TTC549 (cell line): ENCODE data around the gene IQSEC3.

Experiments used
- FAIRE-seq: peaks from 2 replicates; lab custom pipeline; 2012; peaks lifted over from hg19 to GRCh38; lab: Jason Lieb, UNC

IQSEC3 gene

DNA sequence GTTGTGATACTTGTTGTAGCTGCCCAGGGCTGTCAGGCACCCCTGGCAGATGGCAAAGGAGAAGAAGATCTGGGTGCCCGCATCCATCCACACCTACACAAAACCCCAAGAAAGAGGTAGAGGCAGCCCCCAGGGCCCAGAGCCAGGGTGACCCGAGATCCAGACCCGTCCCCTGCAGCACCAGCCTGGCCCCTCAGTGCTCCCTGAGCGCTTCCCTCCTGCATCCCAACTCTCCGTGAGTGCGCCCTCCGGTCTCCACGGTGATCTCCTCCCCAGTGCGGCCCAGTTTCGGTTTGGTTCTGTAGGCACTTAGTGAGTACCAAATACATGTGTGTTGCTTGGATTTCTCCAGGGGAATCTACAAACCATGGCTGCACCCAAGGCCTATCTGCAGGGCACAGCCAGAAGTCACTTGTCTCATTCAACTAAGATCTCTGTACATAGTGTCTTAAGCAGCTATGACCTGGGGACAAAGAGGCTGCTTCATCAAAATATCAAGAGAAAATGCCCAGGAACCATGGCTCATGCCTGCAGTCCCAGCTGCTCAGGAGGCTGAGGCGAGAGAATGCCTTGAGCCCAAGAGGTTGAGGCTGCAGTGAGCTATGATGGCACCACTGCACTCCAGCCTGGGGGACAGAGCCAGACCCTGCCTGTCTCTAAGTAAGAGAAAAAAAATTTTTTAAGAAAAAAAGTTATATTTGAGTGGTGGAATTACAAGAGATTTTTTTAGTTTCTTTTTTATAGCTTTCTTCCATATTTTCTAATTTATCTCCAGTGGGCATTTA is 131.5 kb downstream of the IQSEC3 start:
- FAIRE-seq, result no peak

DNA sequence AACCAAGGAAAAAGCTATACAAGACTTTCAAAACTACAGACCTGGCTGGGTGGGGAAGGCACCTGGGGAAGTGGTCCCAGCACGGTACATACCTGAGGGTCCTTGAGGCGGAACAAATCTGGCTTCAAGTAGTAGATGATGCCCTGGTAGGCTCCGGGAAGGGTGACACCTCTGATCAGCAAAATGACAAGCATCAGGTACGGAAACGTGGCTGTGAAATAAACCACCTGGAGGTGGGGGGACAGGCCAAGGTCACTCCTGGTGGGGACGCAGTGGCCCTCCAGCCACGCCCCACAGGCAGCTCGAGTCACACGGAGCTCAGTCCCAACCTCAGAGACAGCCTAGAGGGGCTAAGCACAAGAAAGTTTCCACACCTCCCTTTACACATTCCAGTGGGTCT is 132.1 kb downstream of the IQSEC3 start:
- no peak for FAIRE-seq

DNA sequence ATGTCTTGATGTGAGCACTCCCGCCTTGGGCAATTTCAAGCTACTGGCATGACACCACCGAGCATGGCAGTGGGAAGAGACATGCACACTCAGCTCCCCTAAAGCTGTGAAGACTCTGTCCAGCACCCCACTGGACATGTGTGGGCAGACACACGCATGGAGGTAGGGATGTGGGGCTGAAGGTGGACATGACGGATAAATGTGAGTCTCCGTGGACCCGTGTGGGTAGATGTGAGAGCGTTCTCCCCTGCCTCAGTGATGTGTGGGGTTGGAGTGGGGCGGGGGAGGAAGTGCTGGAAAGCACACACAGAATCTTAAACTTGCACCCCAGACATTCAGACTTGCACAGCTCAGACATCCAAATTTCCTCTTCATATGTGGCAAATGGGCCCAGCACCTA is 134.8 kb downstream of the IQSEC3 start:
- no peak for FAIRE-seq

DNA sequence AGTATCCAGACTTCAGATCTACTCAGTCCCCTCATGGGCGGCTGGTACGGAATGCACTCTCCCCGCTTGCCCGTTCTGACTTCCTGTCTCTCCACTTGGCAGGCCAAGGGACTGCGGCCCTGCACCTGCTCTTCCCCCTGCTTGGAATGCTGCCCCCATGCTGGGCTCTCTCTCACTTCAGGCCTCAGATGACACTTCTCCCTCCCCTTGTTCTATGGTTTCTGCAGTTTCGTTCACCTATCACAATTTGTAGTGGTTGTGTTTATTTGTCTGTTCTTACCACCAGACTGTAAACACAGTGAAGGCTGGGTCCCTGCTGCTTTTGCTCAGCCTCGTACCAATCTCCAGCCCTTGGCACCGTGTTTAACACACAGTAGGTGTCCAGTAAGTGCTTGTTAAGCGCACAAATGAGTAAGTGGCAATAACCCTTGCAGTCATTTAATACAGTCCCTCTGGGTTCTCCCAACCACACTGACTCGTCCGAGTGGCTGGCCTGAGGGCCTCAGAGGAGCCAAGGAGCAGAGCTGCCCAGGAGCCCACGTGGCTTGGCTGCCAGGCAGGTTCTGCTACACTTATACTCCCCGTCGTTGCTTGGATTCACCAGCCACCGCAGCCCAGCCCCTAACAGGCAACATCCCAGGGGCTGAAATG is 135.6 kb downstream of the IQSEC3 start:
- FAIRE-seq, result no peak

DNA sequence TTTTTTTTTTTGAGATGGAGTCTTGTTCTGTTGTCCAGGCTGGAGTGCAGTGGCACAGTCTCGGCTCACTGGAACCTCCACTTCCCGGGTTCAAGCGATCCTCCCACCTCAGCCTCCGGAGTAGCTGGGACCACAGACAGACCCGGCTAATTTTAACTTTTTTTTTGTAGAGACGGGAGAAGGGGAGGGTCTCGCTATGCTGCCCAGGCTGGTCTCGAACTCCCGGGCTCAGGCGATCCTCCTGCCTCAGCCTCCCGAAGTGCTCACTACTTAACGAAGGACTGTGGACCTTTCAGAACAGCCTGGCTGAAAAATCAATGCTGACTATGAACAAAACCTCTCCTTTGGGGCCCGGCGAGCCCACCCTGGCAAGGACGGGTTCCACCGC is 136.5 kb downstream of the IQSEC3 start:
- no peak for FAIRE-seq

DNA sequence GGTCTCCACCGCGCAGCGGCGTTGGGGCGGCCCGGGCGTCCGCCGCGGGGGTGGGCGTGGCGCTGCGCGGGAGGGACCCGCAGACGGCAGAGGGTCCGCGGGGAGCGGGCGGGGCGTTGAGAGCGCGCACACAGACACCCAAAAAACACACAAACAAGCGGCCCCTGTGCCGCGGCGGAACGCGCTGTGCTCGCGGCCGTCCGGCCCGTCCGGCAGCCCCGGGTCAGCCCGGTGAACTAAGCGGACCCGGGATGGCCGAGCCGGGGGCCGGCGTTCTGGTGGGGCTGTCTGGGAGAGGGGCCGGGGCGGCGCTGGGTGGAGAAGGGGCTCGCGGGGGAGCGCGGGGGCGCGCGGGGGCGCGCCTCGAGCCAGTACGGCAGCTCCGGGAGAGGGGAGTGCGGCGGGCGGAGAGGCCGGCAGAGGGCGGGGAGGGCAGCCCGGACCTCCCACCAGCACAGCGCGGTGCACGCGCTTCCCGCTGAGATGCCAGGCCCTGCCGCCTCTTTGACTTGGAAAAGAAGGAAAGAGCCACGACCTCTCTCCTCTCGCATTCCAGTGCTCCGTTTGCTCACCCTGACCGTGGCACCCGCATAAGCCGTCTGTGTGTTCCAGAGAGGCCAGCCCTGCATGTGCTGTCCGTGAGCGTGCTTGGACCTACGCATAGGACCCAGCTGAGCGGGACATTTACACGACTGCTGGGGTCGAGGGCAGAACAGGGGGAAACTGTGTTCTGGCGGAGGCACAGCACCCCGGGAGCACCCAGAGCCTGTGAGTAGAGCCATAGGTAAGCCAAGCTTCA is 137.1 kb downstream of the IQSEC3 start:
- no peak for FAIRE-seq

DNA sequence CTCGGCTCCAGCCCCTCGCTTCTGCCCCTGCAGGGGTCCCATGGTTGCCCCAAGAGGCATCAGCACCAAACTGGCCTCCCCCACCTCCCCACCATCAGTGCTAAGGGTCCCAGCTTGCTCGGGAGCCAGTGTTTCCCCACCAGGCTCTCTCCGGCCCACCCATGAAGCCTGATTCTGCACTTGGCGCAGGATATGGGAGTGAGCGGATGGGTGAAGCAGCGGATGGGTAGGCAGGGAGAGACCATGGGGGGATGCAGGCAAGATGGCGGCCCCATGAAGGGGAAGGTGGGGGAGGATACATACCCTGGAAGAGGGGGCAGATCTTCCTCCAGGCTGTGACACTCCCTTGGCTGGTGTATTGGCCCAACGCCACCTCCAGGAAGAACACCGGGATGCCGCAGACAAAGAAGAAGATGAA is 137.7 kb downstream of the IQSEC3 start:
- FAIRE-seq, result no peak

DNA sequence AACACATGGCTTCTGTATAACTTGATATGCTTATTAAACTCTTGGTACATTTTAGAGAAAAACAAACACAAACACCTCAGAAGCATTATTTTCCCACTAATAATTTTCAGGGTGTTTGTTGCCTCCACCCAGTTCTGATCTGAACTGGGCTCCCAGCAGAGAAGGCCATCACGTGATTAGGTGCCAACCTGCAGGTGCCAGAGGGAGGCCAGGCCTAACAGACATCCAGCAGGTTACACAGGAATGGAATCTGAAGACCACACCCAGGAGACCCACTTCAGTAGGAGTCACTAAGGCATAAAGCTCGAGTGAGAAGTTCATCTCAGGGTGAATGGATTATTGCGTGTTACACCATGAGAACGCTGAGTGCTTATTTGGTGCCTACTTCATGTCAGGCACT is 138.5 kb downstream of the IQSEC3 start:
- no peak for FAIRE-seq

DNA sequence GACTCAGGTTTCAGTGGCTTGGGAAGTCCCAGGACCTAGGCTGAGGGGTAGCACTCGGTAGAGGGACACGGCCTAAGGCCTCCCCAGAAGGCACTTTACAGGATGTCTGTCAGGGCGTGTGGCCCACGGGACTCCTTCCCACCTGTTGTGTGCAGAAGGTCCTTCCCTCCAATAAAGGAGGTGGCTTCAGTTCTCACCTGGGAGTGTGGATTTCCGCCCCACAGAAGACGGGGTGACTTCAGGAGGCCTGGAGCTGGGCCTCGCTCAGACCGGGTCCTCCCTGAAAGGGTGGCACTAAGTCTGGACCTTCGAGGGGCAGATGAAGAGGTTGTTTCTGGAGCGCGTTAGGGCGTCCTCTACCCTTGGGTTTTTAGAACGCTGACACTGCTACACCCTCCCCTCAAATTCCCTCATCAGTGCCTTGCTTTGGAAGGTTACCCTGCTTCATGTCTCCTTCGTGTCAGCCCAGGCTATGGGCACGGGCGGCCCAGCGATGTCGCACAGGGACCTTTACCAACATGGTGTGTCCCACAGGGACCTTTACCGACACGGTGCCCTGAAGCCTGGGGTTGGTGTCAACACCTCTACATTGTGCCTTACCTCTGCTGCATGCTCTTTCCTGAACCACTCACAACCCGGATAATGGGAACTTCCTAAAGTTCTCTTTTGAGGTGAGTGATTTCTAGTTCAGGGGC is 140.3 kb downstream of the IQSEC3 start:
- no peak for FAIRE-seq

DNA sequence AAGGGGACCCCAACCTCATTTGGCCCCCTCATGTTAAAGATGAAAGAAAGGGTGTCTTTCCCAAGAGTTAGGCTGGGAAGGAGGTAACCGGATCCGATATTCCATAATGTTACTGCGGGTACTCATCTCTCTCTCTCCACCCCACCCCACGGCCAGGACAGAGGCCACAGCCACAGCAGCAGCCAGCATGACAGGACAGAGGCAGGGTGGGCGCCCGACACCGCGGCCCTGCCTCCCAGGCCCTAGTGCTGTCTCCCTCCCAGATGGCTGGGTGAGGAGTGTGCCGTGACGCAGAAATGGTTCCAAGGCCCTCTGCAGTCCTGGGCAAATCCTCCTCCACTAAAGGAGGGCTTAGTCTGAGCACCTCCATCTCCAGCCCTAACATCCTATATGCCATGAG is 141.2 kb downstream of the IQSEC3 start:
- no peak for FAIRE-seq

DNA sequence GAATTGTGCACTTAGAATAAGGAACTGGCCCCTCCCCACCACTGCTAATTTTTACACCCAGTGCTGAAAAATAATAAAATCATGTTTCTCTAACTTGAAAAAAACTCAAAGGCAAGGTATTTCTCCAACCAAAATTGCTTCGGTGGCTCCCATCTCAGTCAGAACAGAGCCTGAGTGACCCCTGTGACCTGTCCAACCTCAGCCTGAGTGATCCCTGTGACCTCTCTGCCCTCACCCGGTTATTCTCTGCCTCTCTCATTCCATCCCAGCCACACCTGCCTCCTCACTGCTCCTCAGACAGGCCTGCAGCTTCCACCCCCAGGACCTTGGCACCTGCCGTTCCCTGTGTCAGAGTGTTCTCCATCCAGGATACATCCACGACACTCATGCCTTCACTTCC is 142.2 kb downstream of the IQSEC3 start:
- FAIRE-seq, result no peak

DNA sequence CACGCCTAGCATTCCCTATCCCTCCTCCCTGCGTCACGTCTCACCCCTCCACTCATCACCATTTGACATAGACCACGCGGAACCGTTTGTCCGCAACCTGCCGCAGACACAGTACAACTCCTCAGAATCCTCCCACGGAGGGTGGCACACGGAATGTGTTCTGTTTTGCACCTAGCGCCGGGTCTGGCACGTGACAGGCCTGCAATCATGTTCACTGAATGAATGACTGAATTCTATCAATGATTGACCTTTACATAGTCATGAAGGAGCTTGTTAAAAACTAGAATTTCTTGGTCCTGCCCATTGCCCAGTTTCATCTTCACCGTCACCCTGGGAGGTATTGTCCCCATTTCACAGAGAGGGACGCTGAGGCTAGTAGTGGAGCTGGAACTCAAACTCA is 142.7 kb downstream of the IQSEC3 start:
- no peak for FAIRE-seq

DNA sequence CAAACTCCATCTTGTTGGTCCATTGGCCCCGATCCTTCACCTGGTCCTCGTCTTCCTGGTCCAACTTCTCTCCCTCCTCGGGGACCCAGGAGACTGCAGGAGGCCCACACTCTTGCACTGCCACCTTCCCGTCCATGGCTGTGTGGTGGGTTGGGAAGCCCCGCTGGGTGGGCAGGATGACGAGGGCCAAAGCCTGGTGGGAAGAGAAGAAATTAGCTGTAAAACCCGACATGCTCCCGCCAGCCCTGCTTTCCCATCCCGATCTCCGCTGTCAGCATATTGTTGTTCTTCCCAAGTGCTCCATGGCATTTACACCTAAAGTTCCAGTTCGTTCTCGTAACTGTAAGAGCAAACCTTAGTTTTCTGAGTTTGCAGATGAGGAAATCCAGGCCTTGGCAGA is 143.3 kb downstream of the IQSEC3 start:
- no peak for FAIRE-seq

DNA sequence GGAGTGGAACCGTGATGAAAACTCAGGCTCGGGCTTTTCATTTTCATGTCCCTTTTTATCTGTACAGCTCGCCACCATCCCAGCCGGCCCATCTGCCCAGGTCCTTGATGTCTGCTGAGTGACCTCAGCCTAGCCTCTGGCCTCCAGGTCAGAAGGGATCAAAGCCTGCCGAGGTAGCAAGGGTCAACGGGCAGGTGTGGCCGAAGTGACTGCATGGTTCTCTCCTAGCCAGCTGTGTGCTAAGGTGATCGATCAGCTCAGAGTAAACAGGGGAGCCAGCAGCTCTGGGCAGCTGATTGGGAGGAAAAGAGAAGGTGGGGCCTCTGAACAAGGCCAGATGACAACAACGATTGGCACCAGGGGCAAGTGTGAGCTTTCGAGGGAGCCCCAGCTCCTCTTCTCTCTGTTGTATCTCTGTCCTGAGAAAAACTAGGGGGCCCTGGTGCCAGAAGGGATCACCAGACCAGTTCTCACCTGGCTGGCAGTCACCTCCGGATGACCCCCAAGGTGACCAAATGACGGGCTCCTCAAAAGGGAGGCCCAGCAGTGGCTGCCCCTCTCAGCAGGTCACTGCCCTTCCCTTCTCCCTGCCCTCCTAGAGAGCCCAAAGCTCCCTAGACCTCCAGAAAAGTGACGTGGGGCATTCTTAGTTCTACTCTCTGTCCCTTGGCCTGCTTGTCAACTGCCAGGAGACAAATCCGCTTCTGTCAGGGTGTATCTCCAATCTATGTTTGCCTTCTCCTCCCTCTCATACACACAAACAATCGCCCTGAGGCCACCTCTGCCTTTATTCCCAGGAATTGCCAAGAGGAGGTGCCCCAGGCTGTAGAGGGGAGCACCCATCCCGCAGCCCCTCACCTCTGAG is 143.9 kb downstream of the IQSEC3 start:
- FAIRE-seq, result no peak

DNA sequence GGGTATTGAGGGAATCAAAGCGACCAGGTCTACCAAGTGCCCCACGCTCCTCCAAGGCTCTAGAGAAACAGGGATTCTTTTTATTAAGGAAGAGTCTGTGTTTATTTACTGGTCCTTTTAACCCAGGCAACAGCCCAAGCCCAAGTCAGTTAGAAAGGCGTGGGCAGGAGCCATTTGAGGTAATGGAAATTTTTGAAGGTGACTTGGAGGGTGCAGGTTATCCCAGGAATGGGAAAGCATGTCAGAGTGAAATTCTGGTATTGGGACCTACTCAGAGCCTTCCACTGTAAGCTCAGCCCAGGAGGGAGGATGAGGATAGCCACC is 144.5 kb downstream of the IQSEC3 start:
- no peak for FAIRE-seq

DNA sequence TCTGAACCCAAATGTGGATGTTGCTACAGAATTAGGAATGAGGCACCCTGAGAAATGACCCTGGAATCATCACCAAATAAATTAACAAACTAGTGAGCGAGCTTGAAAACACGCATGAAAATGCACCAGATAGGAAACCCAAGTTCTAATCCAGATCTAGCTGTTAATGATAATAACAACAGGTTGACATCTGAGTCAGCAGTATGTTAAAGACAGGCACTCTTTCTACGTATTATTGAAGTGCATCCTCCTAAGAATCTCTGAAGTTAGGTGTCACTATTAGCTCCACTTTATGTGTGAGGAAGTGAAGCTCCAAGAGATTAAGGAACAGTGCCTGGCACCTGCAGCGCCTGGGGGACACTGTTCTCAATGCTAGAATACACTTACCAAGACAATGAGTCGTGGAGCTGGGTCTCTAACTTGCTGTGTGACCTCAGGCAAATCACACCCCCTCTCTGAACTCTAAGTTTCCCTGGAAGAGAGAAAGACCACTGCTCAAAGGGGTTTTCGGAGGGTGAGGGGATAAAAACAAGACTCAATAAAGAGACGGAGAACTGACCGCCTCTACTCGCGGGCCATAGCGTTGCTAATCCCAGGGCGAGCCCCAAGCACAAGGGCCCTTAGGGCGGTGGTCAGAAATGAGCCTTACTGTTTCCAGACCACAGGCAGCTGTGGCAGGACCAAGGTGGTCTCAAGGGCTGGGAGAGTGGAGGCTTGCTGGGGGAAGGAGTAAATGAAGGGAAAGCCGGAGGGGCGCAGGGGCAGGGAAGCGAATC is 145.3 kb downstream of the IQSEC3 start:
- no peak for FAIRE-seq

DNA sequence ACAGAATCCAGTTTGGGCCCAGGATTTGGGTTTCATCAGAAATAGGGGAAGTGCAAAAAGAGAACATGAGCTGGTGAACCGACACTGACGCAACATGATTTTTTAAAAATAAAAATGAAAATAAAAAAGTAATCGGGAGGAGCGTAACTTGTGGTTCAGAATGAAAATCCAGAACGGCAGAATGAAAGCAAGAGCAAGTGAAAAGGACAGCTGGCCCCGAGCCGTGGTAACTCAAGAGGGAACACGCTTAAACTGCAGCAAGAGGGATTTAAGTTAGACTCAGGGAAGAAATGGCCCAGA is 145.8 kb downstream of the IQSEC3 start:
- no peak for FAIRE-seq

DNA sequence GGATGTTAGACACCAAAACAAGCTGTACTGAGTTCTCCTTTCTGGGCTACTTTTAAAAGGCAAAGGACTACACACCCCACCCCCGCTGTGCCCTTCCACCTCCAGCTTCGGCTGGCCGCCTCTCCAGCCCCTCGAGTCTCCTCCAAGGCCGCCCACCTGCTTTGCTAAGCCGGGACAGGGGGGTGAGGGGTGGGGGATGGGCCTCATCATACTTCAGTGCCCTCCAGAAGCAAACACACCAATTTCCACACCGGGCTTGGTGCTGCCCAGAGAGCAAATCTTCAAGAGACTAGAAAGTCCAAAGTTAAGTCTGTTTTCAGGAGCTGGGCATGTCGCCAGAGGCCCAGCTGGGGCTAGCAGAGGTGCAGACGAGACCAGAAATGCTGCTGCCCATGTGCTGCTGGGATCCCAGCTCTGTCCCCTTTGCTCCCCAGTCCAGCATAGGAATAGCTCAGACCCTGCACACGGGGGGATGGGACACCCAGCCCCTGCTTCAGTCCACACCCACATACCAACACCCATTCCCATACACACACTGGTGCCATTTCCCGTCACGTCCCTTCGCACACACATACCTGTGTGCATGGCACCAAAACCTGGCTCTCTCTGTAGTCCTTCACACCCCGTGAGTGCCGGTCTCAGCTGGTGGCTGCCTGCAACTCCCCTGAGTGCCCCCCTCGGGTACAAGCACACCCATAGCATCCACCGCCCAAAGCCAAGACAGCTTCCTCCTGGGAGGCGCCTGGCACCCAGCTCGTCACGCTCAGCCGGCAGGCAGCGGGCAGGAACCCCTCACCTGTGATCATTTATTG is 146.4 kb downstream of the IQSEC3 start:
- no peak for FAIRE-seq

DNA sequence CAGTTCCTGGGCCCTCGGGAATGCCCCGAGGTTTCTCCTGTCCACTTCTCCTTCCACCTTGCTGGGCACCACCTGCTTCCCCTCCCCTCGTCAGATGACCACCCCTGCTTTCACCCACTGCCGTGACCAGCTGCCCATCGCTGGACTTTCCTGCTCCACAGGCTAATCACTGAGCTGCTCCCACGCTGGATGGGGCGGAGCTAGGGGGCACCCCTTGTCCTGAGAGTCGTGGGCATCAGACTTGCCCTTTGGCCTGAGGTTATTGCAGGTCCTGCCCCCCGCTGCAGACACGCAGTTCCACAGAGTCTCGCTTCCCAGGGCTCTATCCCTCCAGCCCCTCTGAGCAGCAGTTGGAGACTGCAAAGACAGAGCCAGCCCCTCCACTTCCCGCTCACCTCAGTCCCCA is 147.0 kb downstream of the IQSEC3 start:
- FAIRE-seq, result no peak

DNA sequence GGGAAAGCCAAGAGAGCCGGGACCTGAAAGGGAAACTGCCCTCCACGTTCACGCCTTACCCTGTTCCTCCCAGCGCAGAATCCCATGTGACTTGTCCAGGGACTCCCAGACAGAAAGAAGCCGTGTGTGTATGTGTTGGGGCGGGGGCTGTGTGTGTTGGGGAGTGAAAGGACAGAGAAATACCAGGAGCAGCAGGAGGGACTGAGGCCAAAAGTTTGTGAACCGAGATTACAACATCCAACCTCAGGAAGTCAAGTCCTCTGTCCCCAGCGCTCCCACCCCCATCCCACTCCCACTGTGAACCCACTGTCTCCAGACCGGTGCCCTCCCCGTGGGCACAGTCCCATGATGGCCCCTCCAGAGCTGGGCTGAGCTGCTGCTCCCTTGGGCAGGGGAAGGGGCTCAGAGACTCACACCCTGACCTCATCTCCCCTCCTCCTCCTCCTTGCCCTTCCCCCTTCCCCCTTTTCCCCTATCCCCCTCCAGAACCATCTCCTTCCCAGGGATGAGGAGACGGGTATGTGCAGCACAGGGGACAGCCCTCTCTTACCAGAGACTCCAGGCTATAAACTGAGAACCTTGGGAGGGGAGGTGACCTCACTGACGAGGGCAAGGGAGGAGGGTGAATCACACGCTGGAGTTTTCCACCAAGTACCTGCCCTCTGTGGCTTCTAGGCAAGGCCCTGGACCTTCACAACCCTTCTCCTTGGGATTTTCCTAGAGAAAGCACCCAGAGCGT is 147.6 kb downstream of the IQSEC3 start, which contains the start of gene SLC6A12:
Gene SLC6A12, minus strand, starts transcription at position 155 of the 739 bp plus-strand sequence. CDS start 4,171 bp downstream, outside the sequence.
- FAIRE-seq, result no peak
